Osteocyte (in vitro differentiated cells): ENCODE data around the gene UBTD1. TPM values are rescaled to one million over a fixed set of nuclear protein-coding genes. Genes with fewer than 3 reads are reported as not detected.

Experiments used
- DNase-seq: peaks from one replicate; pipeline ENCODE4 v3.0.0; 2021; ENCODE audit warnings: mixed read lengths; ENCODE audit not compliant: unreplicated experiment; ENCODE audit errors: extremely low spot score
- H3K27ac Mint-ChIP-seq: one replicate; pipeline ENCODE4 v1.8.0; 2021; ENCODE audit warnings: mild to moderate bottlenecking, mixed read lengths; ENCODE audit not compliant: unreplicated experiment
- H3K27me3 Mint-ChIP-seq: one replicate; pipeline ENCODE4 v1.8.0; 2021; ENCODE audit warnings: mixed read lengths; ENCODE audit not compliant: unreplicated experiment
- H3K36me3 Mint-ChIP-seq: one replicate; pipeline ENCODE4 v1.8.0; 2021; ENCODE audit warnings: mixed read lengths; ENCODE audit not compliant: unreplicated experiment
- H3K4me1 Mint-ChIP-seq: one replicate; pipeline ENCODE4 v1.8.0; 2021; ENCODE audit warnings: mixed read lengths; ENCODE audit not compliant: unreplicated experiment
- H3K4me3 Mint-ChIP-seq: one replicate; pipeline ENCODE4 v1.8.0; 2021; ENCODE audit warnings: mild to moderate bottlenecking, moderate library complexity, mixed read lengths; ENCODE audit not compliant: unreplicated experiment
- H3K9me3 Mint-ChIP-seq: one replicate; pipeline ENCODE4 v1.8.0; 2021; ENCODE audit warnings: mixed read lengths; ENCODE audit not compliant: unreplicated experiment
- long read RNA-seq: library from polyadenylated mRNA; unstranded; transcript quantifications from one replicate; pipeline ENCODE4 v2.0.0, GENCODE V29; 2021
- total RNA-seq: library from RNA; stranded (reverse); gene quantifications from 2 replicates; pipeline ENCODE4 v1.2.1, GENCODE V29; 2021
- TF ChIP-seq, protein P1 (sequence below): fragments of 200-600 bp; sonication (generic); IDR thresholded peaks from 2 replicates; pipeline ENCODE4 v1.5.0; 2021; ENCODE audit warnings: antibody characterized with exemption, mild to moderate bottlenecking, moderate library complexity

The UBTD1 gene
- total RNA-seq: 25.6 and 27.7 TPM in 2 replicates
- long read RNA-seq, partial matches to known transcripts: 1 of 3 reads
- long read RNA-seq, other reads (novel, unspliced or antisense): 1 of 3 reads

GRCh38 chr10:97498841-97499560, at the start of gene UBTD1:
TSS of gene UBTD1 (plus strand) at chr10:97498924. CDS start at chr10:97499204, 280 bp downstream.
- peaks cover 4% of the 10 kb centered on the region for H3K36me3 Mint-ChIP-seq
- DNase-seq: peak; percentile 87
- H3K27me3 Mint-ChIP-seq: no peaks in the 10 kb centered on the region
- TF ChIP-seq, protein P1, sequence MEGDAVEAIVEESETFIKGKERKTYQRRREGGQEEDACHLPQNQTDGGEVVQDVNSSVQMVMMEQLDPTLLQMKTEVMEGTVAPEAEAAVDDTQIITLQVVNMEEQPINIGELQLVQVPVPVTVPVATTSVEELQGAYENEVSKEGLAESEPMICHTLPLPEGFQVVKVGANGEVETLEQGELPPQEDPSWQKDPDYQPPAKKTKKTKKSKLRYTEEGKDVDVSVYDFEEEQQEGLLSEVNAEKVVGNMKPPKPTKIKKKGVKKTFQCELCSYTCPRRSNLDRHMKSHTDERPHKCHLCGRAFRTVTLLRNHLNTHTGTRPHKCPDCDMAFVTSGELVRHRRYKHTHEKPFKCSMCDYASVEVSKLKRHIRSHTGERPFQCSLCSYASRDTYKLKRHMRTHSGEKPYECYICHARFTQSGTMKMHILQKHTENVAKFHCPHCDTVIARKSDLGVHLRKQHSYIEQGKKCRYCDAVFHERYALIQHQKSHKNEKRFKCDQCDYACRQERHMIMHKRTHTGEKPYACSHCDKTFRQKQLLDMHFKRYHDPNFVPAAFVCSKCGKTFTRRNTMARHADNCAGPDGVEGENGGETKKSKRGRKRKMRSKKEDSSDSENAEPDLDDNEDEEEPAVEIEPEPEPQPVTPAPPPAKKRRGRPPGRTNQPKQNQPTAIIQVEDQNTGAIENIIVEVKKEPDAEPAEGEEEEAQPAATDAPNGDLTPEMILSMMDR: no peak
- no peaks in the 10 kb centered on the region for H3K9me3 Mint-ChIP-seq
- peaks cover 60% of the 10 kb centered on the region for H3K4me1 Mint-ChIP-seq
- peak within 1 kb of the TSS; percentile 89 for H3K4me3 Mint-ChIP-seq
- H3K27ac Mint-ChIP-seq: peak within 1 kb of the TSS; percentile 87

DNA sequence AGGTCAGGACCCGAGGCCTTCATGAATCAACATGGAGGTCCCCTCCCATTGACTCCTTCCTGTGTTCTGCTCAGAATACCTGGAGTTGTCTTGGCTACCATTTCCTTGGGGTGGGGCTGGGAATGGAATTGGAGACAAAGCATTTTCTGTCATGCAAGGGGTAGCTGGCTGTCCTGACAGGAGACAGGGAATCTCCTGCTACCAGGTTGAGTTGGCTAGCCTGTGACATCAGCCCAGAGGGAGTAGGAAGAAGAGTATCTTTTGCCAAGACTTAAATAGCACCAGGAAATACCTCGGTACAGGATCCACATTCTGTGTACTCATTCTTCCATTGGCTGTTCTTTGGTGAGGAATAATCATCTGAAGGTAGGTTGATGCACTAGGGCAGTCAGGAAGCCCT, 47.9 kb upstream of the UBTD1 start:
- Mint-ChIP-seq H3K27me3 (no peaks in the 10 kb centered on the region), H3K9me3 (no peaks in the 10 kb centered on the region), H3K4me1 (peaks cover 31% of the 10 kb centered on the region), H3K4me3 (no peak overlapping the region), H3K27ac (no peak overlapping the region), H3K36me3 (peaks cover 11% of the 10 kb centered on the region)
- DNase-seq: no peak
- TF ChIP-seq, protein P1: no peak

- peaks cover 19% of the 10 kb centered on the region for H3K36me3 Mint-ChIP-seq
- H3K27ac Mint-ChIP-seq: no peak overlapping the region
- H3K4me3 Mint-ChIP-seq: no peak overlapping the region
- no peaks in the 10 kb centered on the region for H3K9me3 Mint-ChIP-seq
- TF ChIP-seq, protein P1: no peak
- H3K4me1 Mint-ChIP-seq: peaks cover 26% of the 10 kb centered on the region
- DNase-seq: no peak
- no peaks in the 10 kb centered on the region for H3K27me3 Mint-ChIP-seq
Observed at GRCh38 chr10:97451605-97452004, 47.1 kb upstream of the UBTD1 start.

DNA sequence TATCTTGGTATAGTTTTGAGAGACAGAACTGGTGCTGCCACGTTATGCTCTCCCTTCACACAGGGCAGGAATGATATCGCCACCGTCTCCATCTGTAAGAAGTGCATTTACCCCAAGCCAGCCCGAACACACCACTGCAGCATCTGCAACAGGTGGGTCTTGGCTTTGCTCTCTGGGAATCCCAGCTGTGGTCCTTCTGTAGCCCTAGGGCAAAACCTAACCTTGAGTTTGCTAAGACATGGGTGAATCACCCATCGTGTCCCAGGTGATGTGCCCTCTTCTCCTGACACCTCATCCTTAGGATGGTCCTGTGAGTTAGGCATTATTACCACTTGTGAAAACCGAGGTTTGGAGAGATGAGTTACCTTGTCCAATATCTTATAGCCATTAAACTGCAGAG, 46.4 kb upstream of the UBTD1 start:
- TF ChIP-seq, protein P1: no peak
- Mint-ChIP-seq H3K27me3 (no peaks in the 10 kb centered on the region), H3K4me1 (peaks cover 19% of the 10 kb centered on the region), H3K4me3 (no peak overlapping the region), H3K9me3 (no peaks in the 10 kb centered on the region), H3K27ac (no peak overlapping the region), H3K36me3 (peaks cover 24% of the 10 kb centered on the region)
- no peak for DNase-seq

- no peaks in the 10 kb centered on the region for H3K27me3 Mint-ChIP-seq
- DNase-seq: no peak
- H3K27ac Mint-ChIP-seq: no peak overlapping the region
- no peak overlapping the region for H3K4me3 Mint-ChIP-seq
- peaks cover 37% of the 10 kb centered on the region for H3K36me3 Mint-ChIP-seq
- TF ChIP-seq, protein P1: no peak
- H3K4me1 Mint-ChIP-seq: peaks cover 7% of the 10 kb centered on the region
- H3K9me3 Mint-ChIP-seq: no peaks in the 10 kb centered on the region
Observed at GRCh38 chr10:97454330-97455036, 44.2 kb upstream of the UBTD1 start.
